Anterior cingulate cortex (tissue), 58 donors: Measurements from ENCODE around the gene SNX3.

Source experiments
- DNase-seq, 58 donors: peaks; one replicate each; lab custom pipeline; 2025; lab: John Stamatoyannopoulos, UW

Gene SNX3

DNA sequence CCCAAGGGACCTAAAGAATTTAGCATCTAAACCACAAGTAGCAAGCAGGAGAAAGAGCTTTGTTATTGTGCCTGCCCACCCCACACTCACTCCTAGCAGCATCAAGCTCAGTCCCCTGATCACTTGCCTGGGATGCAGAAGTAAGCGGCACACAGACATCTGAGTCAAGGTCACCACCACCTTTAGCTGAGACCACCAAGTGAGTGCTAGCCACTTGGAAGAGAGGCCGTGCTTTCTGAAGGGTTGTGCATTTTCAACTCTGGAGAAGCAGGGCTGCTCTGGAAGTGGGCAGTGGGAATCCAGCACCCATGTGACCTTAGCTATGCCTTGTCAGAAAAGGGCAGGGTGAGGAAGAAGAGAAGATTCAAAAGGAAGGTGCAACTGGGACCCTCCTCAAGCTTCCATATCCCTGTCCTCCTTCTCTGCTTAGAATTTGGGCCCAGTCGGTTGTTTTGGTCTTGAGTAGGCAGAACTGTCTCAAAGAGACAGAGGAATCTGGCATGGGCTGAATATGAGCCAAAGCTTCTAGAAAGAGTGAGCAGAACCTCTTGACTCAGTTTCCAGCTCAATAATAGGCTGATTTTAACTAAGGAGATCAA, 88.8 kb downstream of the SNX3 start:
- DNase-seq = no peak

- DNase-seq = no peak
Measured at GRCh38 chr6:108171291-108171917, 89.4 kb downstream of the SNX3 start.

DNA sequence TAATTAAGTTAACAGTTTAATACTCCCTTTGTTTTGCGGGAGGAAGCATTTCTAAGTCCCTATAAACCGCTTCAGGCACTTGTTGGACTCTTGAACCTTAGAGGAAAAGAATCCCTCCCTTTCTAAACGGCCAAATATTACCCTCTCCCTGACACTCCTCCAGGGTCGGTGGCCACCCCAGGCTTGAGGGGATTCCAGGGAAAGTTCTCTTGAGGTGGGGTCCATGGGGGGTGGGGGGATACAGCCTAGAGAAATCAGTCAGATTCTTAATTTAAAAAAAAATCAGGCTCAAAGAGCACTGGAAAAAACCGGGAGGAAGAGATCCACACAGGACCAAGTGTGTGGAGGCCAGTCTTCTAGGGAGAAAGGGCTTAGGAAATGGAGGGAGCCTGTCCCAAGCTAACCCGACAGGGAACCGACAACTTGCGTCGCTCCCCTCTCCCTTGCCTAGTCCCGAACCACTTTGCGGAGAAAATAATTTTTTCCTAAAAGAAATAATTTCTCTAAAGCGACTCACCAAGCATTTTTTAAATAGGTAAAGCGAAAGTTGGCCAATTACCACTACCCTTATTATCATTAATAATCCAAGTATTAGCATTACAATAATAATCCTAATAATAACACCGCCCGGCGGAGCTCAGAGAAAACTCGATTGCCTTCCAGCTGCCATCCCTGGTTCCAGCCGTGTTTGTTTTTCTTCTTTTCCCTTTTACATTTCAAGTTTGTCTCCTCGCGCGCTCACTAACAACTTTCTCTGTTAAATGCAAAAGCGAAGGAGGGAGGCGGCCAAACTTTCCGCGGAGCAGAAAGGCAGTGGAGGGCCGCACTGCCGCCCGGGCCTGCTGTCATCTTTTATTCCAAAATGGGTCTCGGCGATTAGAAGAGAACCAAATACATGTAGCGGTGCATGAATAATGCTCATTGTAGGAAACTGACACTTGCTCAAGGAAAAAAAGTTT, 90.2 kb downstream of the SNX3 start:
- DNase-seq = peak in 6 of 58 donors; percentile 19 to 41 (median 30)

- no peak for DNase-seq
Measured at GRCh38 chr6:108169464-108170331, 91.1 kb downstream of the SNX3 start.

DNA sequence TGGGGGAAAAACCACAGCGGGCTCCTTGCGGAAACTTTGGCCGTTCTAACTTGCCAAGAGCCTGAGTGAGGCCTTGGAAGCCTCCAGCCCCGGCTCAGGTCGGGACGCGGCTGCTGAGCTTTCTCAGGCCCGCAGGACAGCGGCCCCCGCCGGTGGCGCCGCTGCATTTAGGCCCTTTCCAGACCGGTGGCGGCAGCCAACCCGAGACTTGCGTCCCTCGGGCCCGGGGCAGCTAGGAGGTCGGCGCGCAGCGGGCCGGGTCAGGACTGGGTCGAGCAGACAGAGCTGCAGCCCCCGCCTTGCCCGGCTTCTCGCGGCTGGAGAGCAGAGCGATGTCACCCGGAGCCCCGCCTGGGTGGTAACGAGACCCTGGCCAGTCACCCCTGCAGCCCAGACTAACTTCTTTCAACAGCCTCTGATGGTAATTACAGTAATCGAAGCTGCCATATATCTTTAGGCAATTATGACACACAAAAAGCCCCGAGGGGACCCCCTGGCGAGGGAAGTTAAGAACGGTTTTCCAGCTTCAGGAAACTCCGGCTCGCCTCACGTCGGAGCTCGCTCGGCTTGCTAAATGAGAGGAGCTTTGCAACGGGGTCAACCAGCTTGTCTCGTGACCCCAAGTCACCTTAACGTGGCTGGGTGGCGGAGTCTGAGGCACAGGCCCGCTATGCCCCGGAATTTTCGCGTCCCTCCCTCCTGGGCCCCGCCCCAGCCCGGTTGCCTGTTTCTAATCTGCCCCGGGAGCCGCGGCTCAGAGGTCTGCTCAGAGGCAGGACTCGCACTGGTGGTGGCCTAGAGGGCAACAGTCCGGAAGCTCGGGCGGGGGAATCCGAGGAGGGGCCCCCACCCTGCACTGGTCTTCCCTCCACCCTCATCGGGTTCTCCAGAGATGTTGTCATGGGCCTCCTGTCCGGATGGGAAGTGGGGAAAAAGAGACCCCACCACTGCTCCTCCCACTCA, 92.1 kb downstream of the SNX3 start:
- peak in 15 of 58 donors; percentile 9 to 40 (median 22) for DNase-seq

DNA sequence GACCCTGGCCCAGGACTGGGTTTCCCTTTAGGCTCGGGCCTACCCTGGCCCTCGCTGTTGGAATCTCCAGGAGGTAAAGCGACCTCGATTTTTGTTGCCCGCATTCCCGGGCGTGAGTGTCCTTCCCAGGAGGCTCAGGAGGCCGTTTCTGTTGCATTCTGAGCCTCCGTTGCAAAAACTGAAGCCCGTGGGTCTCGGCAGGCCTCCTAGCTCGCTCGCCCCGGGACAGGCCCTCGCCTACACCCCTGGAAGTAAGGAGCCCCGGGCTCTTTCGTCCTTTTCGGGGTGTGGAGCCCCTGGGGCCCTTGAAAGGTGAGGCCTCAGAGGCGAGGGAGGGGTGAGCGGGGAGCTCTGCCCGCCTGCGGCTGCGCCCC, 92.8 kb downstream of the SNX3 start:
- DNase-seq = no peak

DNA sequence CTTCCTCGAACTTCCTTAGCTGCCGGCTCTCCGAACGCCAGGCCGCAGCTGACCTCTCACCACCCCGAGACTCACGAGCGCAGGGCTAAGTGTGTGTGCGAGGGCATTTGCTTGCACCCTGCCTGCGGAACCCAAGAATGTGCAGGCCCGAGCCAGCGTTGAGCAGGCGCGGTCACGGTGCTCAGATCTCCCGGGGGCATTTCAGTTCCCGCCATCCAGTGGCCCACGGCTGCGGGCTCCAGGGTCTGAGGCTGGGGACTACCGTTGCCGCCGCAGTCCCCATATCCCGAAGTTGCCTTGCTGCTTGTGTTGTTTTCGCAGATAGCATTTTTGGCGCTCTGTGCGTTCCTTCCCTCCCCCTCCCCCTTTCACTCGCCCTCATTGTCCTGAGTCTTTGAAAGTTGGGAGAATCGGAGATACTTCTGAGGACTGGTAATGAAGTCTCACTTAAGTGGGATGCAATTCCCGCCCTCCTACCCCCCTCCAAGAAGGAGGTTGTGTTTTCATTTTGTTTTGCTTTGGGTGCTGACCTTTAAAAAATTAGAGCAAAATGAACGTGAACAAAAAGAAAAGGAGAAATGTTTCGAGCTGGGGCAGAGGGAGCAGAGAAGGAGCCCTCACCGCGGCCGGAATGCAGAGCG, 93.3 kb downstream of the SNX3 start:
- DNase-seq = no peak

DNA sequence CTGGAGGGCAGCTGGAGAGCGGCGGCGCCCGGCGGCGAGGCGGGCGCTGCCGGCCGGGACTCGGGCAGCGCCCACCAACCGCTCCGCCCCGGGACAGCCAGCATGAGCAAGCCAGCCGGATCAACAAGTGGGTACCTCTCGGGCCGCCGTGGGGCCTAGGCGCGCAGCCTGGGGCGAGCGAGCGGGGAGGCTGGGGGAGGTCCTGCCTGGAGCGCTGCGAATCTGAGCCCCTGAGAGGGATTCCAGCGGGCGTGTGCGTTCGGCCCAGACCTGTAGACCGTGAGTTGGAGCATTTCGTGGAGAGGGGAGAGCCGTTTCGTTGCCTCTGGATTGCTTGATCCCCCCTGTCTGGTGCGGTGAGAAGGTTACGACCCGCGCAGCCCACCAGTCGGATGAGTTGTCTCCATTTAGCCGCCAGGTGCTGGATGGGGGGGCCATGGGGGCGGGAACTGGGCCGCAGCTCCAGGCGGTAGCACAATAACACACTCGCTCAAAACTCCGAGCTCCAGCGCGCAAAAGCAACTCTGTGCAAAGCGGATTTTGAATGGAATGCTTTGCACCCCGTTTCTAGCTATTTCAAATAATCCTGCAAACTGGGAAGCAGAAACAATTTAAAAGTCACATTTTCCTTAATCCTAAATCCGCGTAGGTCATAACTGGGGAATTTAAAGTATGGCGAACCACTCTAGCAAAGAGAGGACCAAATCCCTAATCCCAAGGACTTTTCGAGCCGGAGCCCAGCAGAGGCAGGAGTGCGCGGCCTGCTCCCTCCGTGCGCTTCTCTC, 94.0 kb downstream of the SNX3 start:
- DNase-seq = no peak

- DNase-seq = peak in 45 of 58 donors; percentile 13 to 81 (median 57)
Measured at GRCh38 chr6:108165714-108166663, 94.9 kb downstream of the SNX3 start, which contains the start of gene NR2E1. Gene NR2E1 (plus strand): TSS chr6:108166022. CDS start chr6:108166766, 744 bp downstream.

DNA sequence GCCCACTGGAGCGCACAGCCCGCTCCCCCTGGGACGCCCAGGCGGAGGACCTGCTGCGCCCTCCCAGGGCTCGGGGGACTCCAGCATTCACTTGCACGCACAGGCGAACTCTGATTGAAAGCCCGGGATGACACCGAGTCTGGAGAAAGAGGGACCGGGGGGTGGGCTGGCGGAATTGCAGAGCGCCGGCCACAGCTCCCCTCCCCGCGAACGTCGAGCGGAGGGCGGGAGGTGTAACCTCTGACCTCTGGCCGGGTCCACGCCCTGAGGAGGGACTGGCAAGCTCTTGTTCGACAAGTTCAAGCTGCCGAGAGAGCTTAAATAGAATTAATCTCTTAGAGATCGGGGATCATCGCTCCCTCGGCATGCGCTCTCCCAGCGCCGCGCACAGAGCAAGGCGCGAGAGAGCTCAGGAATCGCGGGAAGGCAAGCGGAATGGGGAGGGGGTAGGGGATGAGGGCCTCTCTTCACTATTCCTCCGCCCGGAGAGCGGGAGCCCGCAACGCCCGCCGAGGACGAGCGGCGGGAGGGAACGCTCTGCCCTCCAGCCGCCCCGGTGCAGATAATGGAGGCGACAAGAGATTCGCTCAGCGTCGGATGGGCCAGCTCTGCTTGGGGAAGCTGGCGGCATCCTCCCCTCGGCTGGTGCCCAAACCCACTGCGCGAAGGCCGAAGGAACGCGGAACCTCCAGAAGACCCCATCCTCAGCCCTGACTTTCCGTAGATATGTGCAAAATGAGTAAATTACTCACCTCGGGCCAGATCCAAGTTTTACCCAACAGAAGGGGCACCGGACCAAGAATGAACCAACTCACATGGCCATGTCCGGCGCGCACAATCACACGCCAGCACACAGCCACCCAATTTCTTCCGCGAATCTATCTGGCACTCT, 95.8 kb downstream of the SNX3 start:
- DNase-seq = peak in 2 of 58 donors; percentile 22 to 65

DNA sequence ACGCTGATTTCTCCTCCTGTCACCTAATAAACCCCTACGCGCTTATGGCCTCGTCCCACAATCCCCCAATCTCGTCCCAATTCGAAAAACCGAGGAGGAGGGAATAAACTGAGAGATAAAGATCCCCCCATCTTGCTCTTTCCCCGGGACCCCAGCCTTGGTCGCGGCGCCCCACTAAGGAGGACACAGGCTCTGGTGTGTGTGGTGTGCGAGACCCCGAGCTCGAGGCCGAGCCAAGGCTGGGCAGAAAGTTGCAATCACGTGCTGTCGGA, 96.4 kb downstream of the SNX3 start:
- DNase-seq = no peak

DNA sequence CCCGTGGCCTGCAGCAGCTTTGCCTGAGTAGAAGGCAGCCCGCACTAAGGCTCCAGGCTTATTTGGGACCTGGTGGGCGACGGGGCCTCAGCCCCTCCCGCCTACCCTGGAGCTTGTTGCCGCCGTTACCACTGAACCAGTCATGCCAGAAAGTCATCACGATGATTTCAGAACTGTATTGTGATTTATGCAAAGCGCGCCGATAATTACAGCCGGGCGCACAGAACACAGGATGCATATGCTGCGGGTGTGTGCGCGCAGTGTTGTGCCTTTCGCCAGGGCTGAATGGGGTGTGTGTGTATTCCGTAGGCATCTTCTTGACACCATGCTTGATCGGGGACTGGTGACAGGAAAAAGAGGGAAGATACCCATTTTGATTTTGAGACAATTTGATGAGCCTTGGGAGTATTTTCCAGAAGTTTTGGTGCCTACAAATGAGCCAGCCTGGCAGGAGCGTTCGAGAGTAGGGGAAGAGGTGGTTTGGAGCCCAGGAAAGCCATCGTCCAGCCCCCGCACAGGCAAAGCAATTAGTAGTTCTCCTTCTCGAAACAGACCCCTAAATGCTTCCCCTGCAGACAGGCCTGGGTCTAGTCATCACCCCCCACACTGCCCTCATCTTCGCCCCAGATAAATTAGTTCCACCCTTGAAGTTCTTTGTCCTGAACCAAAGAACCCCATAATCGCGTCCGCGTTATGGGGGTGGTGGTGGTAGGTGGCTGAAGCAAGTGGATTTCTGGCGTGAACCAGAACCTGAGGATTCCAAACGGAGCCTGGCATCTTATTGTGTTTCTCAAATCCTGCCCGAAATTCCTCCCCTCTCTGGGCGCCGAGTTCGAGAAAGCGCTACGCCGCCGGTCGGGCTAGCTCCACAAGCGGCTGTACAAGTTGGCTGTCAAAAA, 96.9 kb downstream of the SNX3 start:
- DNase-seq = no peak

DNA sequence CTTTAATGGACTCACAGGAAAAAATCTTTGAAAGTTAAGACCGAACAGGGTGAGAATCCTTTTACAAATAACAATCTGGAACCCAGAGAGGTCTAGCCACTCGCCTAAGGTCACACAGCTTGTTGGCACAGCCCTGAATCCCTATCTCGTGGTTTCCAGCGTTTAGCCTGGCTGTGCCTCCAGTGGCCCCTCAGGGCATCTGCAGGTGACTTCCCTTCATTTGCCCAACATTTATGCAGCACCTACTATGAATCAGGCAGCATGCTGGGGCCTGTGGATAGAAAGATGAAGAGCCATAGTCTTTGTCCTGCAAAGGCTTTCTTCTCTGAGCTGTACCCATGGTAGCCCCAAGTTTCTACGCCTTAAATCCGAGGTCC, 97.6 kb downstream of the SNX3 start:
- DNase-seq = no peak

DNA sequence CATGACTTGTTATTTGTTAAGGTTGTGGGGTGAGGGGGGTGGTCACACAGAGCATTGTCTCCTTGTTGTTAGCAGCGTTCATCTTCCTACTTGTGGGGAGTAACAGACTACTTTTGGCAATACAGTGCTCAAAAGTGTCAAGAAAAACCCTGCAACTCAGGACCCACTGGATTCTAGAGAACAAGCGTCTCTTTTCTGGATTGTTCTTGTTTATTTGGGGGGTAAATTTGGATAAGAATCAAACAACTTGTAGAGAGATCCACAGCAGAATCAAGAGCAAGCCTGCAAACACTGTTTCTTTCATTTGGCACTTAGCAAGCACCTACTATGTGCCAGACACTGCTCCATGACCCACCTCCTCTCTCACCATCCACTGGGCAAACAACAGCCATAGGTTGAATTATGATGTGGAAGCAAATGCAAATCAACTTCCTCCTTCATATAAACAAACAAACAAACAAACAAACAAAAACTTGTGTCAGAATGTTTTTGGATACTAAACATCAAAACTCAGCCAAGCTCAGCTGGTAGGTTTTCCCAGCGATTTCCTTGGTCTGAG, 99.0 kb downstream of the SNX3 start:
- no peak for DNase-seq
